NB4 (cell line): ENCODE measurements around the gene GULP1.

Experiments used
- DNase-seq: peaks from one replicate; pipeline ENCODE4 v3.0.0; 2010; ENCODE audit warnings: low read depth
- H3K4me3 ChIP-seq: one replicate; pipeline ENCODE4 v1.5.1; 2011; ENCODE audit warnings: mild to moderate bottlenecking, low read depth, low read length, moderate library complexity
- CTCF ChIP-seq: IDR thresholded peaks from one replicate; pipeline ENCODE4 v1.5.1; 2012; ENCODE audit warnings: low read depth, low read length
- MAX ChIP-seq: IDR thresholded peaks from 2 replicates; pipeline ENCODE4 v1.6.1; 2011; ENCODE audit warnings: low read depth, low read length
- MYC ChIP-seq: IDR thresholded peaks from 2 replicates; pipeline ENCODE4 v1.6.1; 2011; ENCODE audit warnings: low read depth, low read length
- POLR2A ChIP-seq: IDR thresholded peaks from 2 replicates; pipeline ENCODE4 v1.6.1; 2011; ENCODE audit warnings: mild to moderate bottlenecking; ENCODE audit not compliant: insufficient read length; ENCODE audit errors: extremely low read depth

The GULP1 gene

GRCh38 chr2:188414411-188414810 is 122.7 kb downstream of the GULP1 start:
- TF ChIP-seq MAX (no peak), CTCF (no peak), POLR2A (no peak), MYC (no peak)
- DNase-seq = no peak
- no peak overlapping the region for H3K4me3 ChIP-seq

- DNase-seq = no peak
- no peak for TF ChIP-seq CTCF
- no peak for TF ChIP-seq MAX
- no peak for TF ChIP-seq POLR2A
- TF ChIP-seq MYC = no peak
- H3K4me3 ChIP-seq = no peak overlapping the region
Observed at GRCh38 chr2:188414869-188415753, 123.4 kb downstream of the GULP1 start.

GRCh38 chr2:188415754-188416083 is 124.0 kb downstream of the GULP1 start:
- no peak overlapping the region for H3K4me3 ChIP-seq
- no peak for DNase-seq
- TF ChIP-seq MYC (no peak), POLR2A (no peak), MAX (no peak), CTCF (no peak)

- TF ChIP-seq MAX (no peak), CTCF (no peak)
- no peak overlapping the region for H3K4me3 ChIP-seq
- DNase-seq = no peak
Observed at GRCh38 chr2:188416367-188416766, 124.7 kb downstream of the GULP1 start.

- no peak for DNase-seq
- TF ChIP-seq MAX (no peak), CTCF (no peak), MYC (no peak), POLR2A (no peak)
- no peak overlapping the region for H3K4me3 ChIP-seq
Observed at GRCh38 chr2:188422726-188423125, 131.1 kb downstream of the GULP1 start.
